HG02571 (cell line): ENCODE data around the gene DSCAM.

Source experiments
- ATAC-seq: cut with Tn5 transposase; IDR thresholded peaks from one replicate; pipeline ENCODE4 v1.9.1; 2021; ENCODE audit warnings: mild to moderate bottlenecking, moderate library complexity; ENCODE audit not compliant: unreplicated experiment

The DSCAM gene

DNA sequence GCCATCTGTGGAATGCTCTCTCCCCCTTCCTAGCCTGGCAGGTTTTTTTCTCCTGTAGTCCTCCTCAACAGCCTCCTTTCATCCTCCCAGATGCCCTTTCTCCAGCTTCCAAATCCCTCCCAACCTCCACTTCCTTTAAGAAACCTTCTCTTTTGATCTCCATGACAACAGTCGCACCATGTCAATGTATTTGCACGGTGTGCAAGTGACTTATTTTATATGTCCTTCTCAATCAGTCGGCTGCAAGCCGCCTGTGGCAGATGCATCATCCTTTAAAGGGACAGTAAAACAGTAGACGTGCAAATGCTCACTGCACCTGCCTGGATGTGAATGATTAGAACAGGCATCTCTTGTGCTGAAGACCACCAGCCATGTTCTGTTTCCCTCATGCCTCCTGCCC is 694.5 kb downstream of the DSCAM start:
- no peak for ATAC-seq

DNA sequence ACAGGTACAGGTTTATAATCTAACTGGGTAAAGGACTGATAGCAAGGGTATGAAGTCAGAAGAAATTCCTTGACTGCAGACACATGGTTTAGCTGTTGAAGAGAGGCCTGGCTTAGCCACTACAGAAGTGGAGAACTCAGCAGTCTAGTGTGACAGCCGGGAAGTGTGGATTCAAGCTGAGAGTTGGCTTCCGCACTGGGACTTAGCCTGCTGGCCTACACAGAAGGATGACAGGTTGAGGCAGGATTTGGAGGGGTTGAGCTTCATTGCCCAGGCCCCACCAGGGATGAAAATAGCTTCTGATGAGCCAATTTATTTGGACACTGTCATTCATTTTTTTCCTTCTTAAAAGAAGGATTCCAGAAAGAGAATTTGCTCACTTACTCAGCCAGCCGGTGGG is 695.3 kb downstream of the DSCAM start:
- no peak for ATAC-seq

DNA sequence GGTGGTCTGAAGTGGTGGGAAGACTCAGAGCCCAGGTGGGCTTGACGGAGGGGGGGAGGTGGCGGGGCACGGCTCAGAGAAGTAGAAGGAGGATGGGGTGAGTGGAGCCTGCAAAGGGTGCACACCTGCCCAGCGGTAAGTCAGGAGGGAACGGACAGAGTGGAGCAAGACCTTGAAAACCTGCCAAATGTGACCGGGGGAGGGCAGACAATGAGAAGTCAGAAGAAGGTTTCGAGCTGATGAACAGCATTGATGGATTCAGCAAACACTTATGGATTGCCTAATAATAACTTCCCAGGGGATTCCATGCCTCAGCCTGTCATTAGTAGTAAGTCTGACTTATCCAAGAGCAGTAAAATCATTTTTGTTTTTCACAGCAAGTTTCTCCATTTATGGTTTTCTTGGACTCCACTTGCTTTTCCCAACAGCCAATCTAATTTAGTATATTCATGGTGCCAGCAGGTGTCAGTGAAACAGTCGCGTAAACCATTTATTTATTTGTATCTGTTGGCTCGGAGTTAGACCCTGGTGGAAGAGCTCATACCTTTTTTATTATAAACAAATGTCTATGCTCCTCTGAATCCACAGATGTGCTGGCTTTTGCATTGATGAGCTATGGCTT is 700.6 kb downstream of the DSCAM start:
- no peak for ATAC-seq

DNA sequence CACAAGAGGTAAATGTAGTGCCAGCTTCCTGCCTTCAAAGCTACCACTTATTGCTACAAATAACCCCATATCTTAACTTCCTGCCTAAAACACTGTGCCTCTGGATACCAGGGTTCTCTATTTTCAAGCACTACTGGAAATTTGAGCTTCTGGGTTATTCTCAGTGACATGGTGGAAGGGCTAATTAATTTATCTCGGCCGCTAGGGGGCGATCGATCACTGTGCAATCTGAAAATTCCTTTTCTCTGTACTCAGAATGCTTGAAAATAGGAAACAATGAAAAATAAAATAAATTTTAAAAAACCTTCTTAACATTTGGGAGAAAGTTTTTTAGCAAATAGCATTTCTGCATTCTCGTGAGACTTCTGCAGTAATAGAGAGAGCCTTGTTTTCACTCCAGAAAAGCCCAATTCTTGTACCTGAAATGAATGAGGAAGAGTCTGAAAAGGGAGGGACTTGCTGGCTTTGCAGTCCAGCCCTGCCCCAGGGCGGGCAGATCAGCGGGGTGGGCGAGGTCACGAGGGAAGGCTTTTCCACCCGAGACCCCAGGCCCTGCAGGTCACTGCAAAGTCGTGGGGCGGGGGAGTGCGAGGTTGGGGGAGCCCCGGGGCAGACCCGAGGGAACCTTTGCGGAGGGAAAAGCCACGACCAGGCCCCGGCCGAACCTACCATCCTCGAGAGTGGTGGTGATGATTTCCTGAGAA is 703.0 kb downstream of the DSCAM start:
- no peak for ATAC-seq

DNA sequence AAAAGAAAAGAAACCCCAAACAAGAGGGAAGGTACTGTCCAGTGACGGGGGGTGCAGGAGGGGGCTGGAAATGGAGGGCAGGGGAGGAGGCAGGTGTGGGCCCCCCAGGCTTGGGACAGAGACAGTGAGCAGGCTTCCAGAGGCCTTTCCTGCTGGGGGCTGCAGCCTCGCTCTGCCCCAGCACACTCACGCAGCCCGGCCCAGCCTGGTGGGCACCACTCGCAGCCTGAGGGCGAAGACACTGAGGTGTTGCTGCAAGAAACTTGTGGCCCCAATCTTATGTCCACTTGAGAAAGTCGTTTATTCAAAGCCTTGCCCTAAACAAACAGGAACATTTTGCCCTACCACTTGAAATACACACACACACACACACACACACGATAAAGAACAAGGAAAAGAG is 705.3 kb downstream of the DSCAM start:
- no peak for ATAC-seq

DNA sequence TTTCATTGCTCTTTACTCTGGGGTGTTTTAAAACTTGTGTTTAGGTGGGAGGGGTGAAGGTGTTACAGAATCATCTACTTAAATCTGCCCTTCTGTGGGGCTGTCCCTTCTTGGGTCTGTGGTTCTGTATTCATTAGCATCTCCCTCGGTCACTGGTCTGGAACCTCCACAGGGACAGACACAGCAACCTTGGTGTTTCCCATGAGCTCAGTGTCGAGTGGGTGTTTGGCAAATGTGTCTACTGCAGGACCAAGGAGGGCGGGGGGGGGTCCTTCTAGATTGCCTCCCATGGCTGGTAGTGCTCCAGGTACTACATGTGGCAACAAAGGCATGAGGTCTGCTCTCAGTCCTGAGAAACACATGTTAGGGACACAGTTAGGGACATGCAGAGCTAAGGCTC is 706.3 kb downstream of the DSCAM start:
- no peak for ATAC-seq

DNA sequence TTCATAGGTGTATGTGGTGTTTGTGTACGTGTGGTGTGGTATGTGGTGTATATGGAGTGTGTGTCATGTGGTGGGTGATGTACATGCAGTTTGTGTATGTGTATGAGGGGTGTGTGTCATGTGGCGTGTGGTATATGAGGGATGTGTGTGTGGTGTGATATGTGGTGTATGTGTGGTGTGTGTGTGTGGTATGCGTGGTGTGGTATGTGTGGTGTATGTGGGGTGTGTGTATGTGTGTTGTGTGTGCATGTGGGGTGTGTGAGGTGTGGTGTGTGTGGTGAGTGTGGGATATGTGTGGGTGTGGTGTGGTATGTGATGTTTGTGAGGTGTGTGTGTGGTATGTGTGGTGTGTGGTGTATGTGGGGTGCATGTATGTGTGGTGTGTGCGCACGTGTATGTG is 707.3 kb downstream of the DSCAM start:
- no peak for ATAC-seq

DNA sequence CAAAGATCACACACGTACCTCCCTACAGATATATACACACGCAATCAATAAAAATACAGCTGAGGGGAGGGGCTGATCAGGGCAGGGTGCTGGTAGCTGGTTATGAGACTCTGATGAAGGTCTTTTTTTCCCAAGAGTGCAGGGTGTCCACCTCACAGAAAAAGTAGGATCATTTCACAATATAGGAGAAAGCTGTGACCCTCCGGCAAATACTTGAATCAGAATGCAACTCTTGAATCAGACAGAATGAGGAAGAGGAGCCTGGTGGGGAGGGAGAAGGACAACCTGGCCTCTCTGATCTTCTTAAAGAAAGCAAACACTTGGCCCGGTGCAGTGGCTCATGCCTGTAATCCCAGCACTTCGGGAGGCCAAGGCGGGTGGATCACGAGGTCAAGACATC is 710.4 kb downstream of the DSCAM start:
- no peak for ATAC-seq

DNA sequence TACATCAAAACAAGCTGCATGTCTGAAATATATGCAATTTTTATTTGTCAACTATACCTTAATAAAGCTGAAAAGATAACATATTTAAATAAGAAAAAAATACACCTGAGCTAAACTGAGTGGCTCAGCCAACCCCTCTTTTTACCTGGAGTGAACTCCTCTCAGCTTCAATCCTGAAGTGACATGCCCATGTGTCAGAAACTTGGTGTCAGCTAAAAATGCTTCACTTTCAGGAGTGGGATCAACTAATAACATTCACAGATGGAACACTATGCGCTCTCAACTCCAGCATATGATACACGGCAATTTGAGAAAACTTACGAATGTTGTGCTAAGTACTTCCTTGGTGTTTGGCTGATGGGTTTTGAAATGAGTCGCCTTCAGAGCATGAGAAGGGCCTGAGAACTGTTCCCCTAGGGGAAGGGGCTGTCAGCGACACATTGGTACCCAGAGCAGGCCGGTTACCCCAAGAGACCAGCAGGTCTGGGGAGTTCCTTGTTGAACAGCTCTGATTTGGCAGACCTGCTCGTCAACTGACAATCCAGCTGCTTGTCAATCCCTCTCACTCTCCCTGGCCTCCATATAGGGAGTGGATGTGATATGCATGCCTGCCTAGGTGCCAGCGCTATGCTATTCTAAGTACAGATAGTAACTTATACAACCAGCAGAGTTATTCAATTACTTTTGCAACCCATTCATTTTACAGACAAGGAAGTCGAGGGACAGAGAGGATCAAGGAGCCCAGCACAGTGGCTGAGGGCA is 712.0 kb downstream of the DSCAM start:
- no peak for ATAC-seq

DNA sequence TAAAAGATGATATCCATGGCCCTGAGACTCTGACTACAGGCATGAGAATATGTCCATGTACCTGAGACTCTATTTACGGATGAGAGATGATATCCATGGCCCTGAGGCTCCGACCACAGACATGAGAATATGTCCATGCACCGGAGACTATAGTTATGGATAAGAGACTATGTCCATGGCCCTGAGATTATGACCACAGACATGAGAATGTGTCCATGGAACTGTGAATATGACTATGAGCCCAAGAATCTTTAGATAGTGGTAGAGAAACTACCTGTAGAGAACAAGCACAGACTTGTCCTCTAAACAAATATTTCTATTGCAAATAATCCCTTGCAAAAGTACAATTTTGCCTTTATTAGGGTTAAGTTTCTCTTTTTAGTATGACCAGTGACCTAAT is 716.5 kb downstream of the DSCAM start:
- ATAC-seq = no peak

DNA sequence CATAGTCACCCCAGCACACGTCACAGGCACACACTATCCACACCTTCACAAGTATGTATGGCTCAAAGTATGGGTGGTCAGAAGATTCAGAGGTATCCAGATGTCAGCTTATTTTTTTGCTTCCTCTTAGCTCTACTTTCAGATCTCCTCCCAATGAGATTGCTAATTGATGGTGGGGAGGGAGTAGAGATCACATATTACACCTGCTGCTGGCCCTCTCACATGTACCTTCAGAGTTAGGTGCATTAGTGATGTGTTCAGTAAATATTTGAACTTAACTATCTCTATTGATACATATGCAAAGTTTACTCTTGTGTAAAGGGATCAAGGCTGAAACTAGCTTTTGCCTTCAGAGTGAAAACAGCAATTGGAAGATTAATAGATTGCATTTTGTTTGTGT is 717.1 kb downstream of the DSCAM start:
- ATAC-seq = no peak

DNA sequence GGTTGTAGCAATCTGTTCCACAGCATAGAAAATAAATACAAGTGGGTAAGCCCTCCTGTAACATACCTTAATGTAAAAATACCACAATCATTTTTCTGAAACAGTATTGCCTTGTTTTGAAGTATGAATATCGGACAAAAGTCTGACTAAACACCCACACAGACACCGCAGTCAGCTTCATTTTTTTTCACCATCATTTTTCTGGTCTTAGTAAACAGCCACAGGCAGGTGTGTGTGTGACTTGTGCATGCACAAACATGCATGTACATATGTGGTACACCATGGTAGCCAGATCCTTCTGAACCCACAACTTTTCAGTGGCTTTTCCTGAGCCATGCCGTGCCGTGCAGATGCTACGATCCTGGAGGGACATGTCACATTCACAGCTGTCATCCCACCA is 718.1 kb downstream of the DSCAM start:
- no peak for ATAC-seq

DNA sequence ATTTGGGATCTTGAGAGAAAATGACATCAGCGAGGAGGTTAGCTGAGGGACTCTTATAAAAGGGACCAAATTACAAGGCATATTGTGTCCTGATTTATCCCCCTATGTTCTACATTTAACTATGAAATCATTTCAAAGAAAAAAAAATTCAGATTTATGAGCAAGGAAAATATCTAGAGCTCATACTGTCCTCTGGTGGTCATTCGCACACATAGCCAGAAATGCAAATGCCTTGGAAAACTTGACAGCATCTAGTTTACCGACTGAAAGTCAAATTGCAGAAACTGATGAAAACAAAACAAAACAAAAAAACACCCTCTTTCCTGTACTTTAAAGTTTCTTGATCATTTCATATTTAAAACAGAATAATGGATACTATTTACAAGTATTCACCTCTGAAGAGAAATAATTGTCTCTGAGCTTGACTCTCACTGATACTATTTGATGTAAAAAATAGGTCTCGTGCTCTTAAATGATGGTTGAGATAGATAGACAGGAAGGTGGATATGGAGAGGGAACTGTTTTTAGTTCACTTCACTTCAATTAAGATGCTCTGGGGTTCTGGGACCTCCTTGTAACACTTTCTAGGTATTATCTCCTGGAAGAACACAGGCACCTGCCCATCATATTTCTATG is 725.9 kb downstream of the DSCAM start:
- no peak for ATAC-seq

DNA sequence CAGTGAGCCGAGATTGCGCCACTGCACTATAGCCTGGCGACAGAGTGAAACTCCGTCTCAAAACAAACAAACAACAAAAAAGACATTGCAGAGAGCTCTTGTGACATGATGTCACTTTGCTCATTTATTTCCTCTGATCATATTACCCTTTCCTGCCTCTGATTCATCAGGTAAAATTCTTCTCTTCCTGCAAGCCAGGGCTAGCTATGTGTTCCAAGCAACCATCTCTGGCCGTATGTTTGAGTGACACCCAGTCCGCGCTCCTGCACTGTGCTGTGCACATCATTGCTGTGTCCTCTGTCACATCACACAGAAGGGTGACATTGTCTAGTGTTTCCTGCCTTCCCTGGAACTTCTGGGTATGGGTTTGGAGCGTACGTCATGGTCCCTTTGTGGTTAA is 728.4 kb downstream of the DSCAM start:
- ATAC-seq = no peak

DNA sequence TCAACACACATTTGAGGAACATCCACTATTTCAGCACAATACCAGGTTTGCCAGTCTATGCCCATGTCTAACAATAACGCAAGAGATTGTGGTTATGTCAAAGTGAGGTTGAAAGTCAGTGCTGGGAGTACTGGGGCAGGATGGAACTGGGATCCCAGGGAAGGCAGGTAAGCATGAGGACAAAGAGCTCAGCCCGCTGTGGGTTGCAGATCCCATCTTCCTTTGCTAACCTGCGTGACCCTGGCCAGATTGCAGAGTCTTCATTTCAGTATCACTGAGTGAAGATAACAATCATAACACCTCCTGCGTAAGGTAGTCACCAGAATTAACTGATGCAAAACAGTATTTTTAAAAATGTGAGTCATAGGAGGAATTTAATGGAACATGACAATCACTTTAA is 729.7 kb downstream of the DSCAM start:
- ATAC-seq = no peak

DNA sequence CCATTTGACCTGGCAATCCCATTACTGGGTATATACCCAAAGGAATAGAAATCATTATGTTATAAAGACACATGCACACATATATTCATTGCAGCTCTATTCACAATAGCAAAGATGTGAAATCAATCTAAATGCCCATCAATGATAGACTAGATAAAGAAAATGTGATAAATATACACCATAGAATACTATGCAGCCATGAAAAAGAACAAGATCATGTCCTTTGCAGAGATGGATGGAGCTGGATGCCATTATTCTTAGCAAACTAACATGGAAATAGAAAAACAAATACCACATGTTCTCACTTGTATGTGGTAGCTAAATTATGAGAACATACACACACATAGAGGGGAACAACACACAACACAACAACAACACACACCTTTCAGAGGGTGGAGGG is 731.2 kb downstream of the DSCAM start:
- no peak for ATAC-seq

DNA sequence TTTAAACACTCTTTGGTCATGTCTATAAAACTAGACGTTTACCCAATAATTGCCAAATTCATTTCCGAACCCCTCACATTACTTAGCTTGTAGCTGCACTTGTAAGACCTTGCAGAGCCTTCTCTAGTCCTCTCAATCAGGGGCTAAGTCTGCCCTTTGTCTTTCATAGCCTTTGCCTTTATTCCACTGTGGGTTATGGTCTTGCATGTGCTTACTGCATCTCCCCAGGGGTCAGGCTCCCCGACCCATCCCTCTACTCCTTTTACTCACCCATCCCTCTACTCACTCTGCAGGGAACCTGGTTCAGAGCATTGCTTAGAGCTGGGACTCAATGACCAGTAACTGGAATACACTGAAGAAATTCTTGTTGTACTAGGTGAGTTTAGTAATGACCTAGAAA is 744.3 kb downstream of the DSCAM start:
- ATAC-seq = no peak

DNA sequence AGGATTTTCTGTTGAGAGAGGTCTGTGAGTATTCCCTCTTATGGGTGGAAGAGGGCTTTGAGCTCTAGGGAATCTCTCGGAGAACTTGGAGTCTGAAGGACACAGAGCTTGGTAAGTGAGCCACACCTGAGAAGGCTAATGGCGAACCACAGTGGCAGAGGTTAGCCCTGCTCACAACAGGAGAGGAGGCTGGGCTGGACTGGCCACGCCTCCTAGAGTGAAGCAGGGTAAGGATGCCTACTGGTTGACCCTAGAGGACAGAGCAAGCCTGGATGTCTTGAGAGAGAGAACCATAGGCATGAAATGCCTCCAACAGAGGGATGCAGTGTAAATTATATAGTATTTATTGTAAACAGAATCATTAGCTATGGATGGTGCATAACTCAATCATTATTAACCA is 747.1 kb downstream of the DSCAM start:
- ATAC-seq = no peak

DNA sequence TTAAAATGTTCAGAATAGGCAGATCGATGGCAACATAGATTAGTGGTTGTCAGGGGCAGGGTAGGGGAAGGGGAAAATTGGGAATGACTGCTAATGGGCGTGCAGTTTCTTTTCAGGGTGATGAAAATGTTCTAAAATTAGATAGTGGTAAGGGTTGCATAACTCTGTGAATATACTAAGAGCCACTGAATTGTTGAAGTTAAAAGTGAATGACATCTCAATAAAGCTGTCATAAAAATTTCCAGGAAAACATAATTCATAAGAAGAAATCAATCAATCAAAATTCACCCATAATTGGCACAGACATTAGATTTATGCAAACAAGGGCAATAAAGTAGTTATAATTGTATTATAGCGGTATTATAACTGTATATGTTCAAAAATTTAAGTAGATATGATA is 751.5 kb downstream of the DSCAM start:
- ATAC-seq = no peak

DNA sequence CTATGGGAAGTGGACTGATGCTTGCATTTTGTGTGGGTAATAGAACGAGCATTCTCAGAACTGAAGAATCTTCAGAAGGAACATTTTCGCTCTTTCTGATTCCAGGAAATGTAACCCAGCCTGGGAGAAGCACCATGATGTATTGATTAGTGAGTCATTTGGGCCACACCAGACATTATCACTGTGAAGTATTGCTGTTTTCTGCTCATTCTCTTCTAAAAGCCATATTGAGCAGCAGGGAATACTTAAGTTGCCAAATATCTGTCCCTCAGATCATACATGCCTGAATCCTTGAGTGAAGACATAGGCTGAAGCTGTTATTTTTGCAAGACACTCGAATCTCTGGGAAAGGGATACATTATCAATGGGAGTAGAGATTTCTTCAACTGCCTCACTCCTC is 766.6 kb downstream of the DSCAM start:
- no peak for ATAC-seq

DNA sequence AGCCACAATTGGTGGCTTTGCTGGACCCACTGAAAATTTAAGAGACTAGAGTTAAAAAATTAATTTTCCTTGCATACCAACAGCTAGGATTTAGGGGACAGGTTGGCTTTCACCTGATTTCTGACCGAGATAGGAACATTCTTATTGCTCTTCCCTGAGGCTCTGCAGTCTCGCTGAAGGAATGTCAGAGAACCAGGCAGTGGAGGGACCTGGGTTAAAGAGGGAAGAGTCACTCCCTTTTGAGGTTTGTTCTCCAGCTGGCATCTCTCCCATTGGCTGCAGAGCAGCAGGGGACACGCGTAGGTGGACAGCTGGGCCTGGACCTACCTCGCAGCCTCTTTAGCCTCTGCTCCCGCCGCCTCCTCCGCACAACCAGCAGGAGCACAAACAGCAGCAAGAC is 772.2 kb downstream of the DSCAM start:
- no peak for ATAC-seq

DNA sequence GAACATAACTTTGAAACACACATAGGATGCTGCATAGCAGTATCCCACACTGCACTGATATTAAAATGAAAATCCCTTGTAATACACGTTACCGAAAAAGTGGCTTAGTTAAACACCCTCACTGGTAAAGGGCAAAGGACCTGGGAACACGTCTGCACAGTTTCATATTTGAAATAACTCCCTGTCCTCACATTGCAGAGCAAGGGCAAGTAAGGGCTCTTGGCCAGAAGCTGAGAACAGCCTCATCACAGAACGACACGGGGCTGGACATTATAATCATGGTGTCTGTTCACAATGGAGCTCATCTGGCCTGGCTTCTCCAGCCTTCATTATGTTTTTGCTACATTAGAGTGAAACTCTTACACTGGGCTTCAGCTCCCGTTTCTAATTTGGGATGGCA is 772.8 kb downstream of the DSCAM start:
- no peak for ATAC-seq
